IPS-NIHi11 (cell line): ENCODE measurements around the gene KCNH8.

Experiments used
- DNase-seq: peaks from one replicate; pipeline ENCODE4 v3.0.0; 2012; ENCODE audit warnings: mixed read lengths, low spot score

The KCNH8 gene

GRCh38 chr3:19488939-19489338 lies 340.6 kb downstream of the KCNH8 start:
- no peak for DNase-seq

GRCh38 chr3:19489936-19490335 lies 341.6 kb downstream of the KCNH8 start:
- no peak for DNase-seq

DNA sequence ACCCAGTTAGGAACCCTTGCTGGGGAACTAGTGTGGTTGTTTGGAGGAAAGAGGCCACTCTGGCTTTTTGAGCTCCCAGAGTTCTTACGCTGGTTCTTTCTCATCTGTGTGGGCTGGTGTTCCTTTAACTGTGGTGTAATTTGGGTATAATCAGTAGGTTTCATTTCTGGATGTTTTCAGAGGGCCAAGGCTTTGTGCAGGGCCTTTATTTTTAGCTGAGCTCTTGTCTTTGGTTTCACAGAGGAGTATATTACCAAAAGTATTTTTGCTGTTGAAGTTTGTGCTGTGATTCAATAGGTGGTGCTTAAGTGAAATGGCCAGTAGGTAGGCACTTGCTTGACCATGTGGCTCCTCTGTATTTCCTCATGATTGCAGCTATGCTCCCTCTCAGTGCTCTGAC lies 357.9 kb downstream of the KCNH8 start:
- DNase-seq = no peak

GRCh38 chr3:19522305-19522704 lies 374.0 kb downstream of the KCNH8 start:
- no peak for DNase-seq

DNA sequence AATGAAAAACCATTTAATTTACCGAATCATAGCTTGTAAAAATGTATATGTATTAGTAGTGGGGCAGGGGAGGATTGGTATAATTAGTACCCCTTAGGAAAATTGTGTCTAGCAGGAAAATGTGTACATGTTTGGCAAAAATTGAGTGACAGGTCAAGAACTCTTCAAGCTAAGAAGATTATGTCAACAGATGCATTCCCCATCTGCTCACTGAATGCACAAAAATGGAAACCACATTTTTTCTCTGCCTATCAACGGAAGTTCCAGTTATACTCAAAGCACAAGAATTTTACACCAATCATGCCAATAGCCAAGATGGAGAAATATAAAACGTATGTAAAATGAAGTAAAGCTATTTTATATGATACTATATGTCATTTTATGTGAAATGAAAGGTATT lies 377.8 kb downstream of the KCNH8 start:
- DNase-seq = no peak

DNA sequence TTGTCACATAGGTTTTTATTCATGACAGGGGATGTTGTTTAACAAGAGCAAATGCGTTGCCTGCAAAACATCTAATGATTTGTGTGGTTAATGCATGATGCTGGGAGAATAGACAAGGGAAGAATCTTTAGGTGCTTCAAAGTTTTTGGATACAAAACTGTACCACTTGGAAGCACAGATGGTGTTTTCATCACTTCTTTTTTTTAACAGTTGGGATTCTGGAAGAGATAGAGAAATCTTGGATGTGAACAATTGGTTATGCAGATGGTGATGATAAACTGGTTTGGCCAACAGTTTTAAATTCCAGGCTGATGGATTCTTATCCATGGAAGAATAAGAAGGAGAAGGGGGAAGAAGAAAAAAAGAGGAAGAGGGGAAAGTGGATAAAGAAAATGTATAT lies 379.4 kb downstream of the KCNH8 start:
- DNase-seq = no peak

GRCh38 chr3:19531426-19531825 lies 383.1 kb downstream of the KCNH8 start:
- DNase-seq = no peak

GRCh38 chr3:19539518-19540392 lies 391.4 kb downstream of the KCNH8 start:
- DNase-seq = no peak

GRCh38 chr3:19540464-19540863 lies 392.2 kb downstream of the KCNH8 start:
- DNase-seq = no peak

GRCh38 chr3:19541284-19541683 lies 393.0 kb downstream of the KCNH8 start:
- no peak for DNase-seq

DNA sequence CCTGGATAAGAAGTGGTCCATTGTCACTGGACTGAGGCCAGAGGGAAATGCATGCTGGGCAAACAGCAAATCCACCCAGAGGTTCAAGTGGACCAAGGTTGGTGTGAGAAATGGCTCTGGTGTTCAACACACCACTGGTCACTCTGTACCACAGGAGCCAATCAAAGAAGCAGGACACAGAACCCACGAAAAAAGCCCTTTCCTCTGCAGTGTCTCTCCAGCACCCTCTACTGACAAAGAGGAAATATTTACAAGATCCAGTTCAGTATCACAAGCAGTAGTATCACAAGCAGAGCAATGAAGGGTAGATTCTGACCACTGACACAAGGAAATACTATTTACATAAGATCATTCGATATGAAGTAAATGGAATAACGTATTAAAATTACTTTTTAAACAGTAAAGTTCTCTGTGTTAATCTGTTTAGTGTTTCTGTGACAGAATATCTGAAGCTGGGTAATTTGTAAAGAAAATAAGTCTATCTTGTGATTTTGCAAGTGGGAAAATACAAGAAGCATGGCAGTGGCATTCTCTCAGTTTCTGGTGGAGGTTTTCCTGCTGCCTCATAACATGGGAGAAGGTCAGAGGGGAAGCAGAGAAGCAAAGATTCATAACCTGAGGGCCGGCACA lies 395.0 kb downstream of the KCNH8 start:
- peak; percentile 51 for DNase-seq

GRCh38 chr3:19547665-19548464 lies 399.6 kb downstream of the KCNH8 start:
- no peak for DNase-seq

- no peak for DNase-seq
These were observed 411.6 kb downstream of the KCNH8 start for GRCh38 chr3:19559724-19560442.

- DNase-seq = no peak
These were observed 425.3 kb downstream of the KCNH8 start for GRCh38 chr3:19573644-19574043.

- no peak for DNase-seq
These were observed 426.0 kb downstream of the KCNH8 start for GRCh38 chr3:19574268-19574667.

DNA sequence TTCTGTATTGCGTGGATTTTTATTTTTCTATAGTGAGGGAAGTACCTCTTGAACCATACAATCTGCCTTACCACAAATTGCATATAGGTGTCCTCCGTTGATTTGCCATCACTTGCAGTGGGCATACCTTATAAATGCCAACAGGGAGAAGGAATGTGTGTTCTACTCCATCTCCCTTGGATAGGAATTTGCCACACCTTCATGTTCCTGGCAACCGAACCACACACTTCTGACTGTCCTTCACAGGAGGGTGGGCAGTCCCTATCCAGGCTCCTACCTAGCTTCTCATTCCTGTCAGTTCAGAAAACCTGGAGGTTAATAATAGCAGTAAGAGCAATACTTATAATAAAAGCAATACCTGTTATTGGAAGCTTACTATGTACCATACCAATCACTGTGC lies 428.0 kb downstream of the KCNH8 start:
- DNase-seq = no peak
